GM23338 (cell line): ENCODE measurements around the gene CPNE1. TPM values are rescaled to one million over a fixed set of nuclear protein-coding genes. Genes with fewer than 3 reads are reported as not detected.
"Not testable (repeated sequence)": the region's sequence is repeated elsewhere in the genome, so short reads cannot be mapped to it uniquely, and the experiment has no call there.

Experiments used
- ATAC-seq: fragments of 200-7000 bp; cut with Tn5 transposase; 3 replicates; pipeline ENCODE4 v1.9.1; 2020
- DNase-seq: peaks from one replicate; pipeline ENCODE4 v3.0.0-alpha.2; 2015; ENCODE audit warnings: low spot score
- H2AFZ ChIP-seq: fragments of 200-600 bp; sonication (generic); 2 replicates; pipeline ENCODE4 v1.8.0; 2016; ENCODE audit warnings: antibody characterized with exemption, mild to moderate bottlenecking, moderate library complexity
- H3F3A ChIP-seq: fragments of 200-600 bp; sonication (generic); replicated peaks from 2 replicates; pipeline ENCODE4 v1.8.0; 2017; ENCODE audit warnings: antibody characterized with exemption, mixed run types, low read depth
- H3K27ac ChIP-seq: fragments of 200-600 bp; sonication (generic); 2 replicates; pipeline ENCODE4 v1.6.1; 2016; ENCODE audit warnings: low read depth
- H3K27me3 ChIP-seq: fragments of 200-600 bp; sonication (generic); 2 replicates; pipeline ENCODE4 v1.8.0; 2016; ENCODE audit warnings: mild to moderate bottlenecking, mixed run types, moderate library complexity; ENCODE audit not compliant: insufficient read depth
- H3K36me3 ChIP-seq: fragments of 200-600 bp; sonication (generic); 2 replicates; pipeline ENCODE4 v1.8.0; 2016; ENCODE audit warnings: mild to moderate bottlenecking; ENCODE audit not compliant: insufficient read depth
- H3K4me1 ChIP-seq: fragments of 200-600 bp; sonication (generic); 2 replicates; pipeline ENCODE4 v1.8.0; 2016; ENCODE audit warnings: mild to moderate bottlenecking, moderate library complexity; ENCODE audit not compliant: insufficient read depth
- H3K4me2 ChIP-seq: fragments of 200-600 bp; sonication (generic); 2 replicates; pipeline ENCODE4 v1.7.1; 2017; ENCODE audit warnings: mixed run types
- H3K4me3 ChIP-seq: fragments of 200-600 bp; sonication (generic); 2 replicates; pipeline ENCODE4 v1.6.1; 2016; ENCODE audit warnings: mixed run types
- H3K79me2 ChIP-seq: fragments of 200-600 bp; sonication (generic); replicated peaks from 2 replicates; pipeline ENCODE4 v1.8.0; 2017; ENCODE audit warnings: mild to moderate bottlenecking; ENCODE audit not compliant: insufficient read depth
- H3K9me2 ChIP-seq: fragments of 200-600 bp; sonication (generic); 2 replicates; pipeline ENCODE4 v1.8.0; 2017; ENCODE audit not compliant: insufficient read depth
- H4K20me1 ChIP-seq: fragments of 200-600 bp; sonication (generic); replicated peaks from 2 replicates; pipeline ENCODE4 v1.8.0; 2017; ENCODE audit warnings: mild to moderate bottlenecking; ENCODE audit not compliant: insufficient read depth
- H3K27ac Mint-ChIP-seq: 2 replicates; pipeline ENCODE4 v1.8.0; 2020; ENCODE audit warnings: inconsistent platforms, mild to moderate bottlenecking, moderate library complexity, mixed read lengths
- H3K27me3 Mint-ChIP-seq: 3 replicates; pipeline ENCODE4 v1.8.0; 2022; ENCODE audit warnings: low read depth, mild to moderate bottlenecking, moderate library complexity, mixed read lengths, inconsistent platforms; ENCODE audit not compliant: insufficient read depth, poor library complexity
- H3K36me3 Mint-ChIP-seq: 3 replicates; pipeline ENCODE4 v1.8.0; 2021; ENCODE audit warnings: low read depth, mild to moderate bottlenecking, inconsistent platforms, moderate library complexity, mixed read lengths
- H3K4me1 Mint-ChIP-seq: 3 replicates; pipeline ENCODE4 v1.8.0; 2020; ENCODE audit warnings: mild to moderate bottlenecking, inconsistent platforms, mixed read lengths
- H3K4me3 Mint-ChIP-seq: 3 replicates; pipeline ENCODE4 v1.8.0; 2021; ENCODE audit warnings: moderate library complexity, mild to moderate bottlenecking, inconsistent platforms, mixed read lengths
- H3K9me3 Mint-ChIP-seq: 3 replicates; pipeline ENCODE4 v1.8.0; 2020; ENCODE audit warnings: moderate library complexity, mild to moderate bottlenecking, inconsistent platforms, mixed read lengths
- CTCF ChIP-seq, 2 experiments: fragments of 200-600 bp in 1 of 2; sonication (generic) in 1 of 2; conservative IDR thresholded peaks; 2 replicates each; pipeline versions ENCODE4 v1.5.1 to v1.6.1; 2016 to 2017; ENCODE audit warnings: antibody characterized with exemption in 2 of 2, low read depth in 2 of 2, mild to moderate bottlenecking in 2 of 2, moderate library complexity in 1 of 2
- ETS1 ChIP-seq: IDR thresholded peaks from 2 replicates; pipeline ENCODE4 v1.6.1; 2016; ENCODE audit warnings: antibody characterized with exemption
- NANOG ChIP-seq: IDR thresholded peaks from 2 replicates; pipeline ENCODE4 v1.6.1; 2016; ENCODE audit warnings: antibody characterized with exemption, borderline replicate concordance
- POLR2AphosphoS5 ChIP-seq: IDR thresholded peaks from 2 replicates; pipeline ENCODE4 v1.6.1; 2016; ENCODE audit warnings: antibody characterized with exemption, low read depth
- ZNF462 ChIP-seq: fragments of 250-450 bp; sonication (Bioruptor Pico); IDR thresholded peaks from 2 replicates; pipeline ENCODE4 v1.5.0; 2020; ENCODE audit warnings: mild to moderate bottlenecking, moderate library complexity
- polyA plus RNA-seq: library from polyadenylated mRNA; unstranded; fragments of >200 nt; fragmentation: Nextera tagmentation; extraction: Ambion mirVana; gene quantifications from 2 replicates; pipeline ENCODE4 v1.2.1, GENCODE V29; 2016
- total RNA-seq: library from RNA; depleted of rRNA; stranded (reverse); fragments of >200 nt; shearing (Covaris generic); gene quantifications from 2 replicates; pipeline ENCODE4 v1.2.3, GENCODE V29; 2014

The CPNE1 gene
- total and polyA plus RNA-seq, 2 experiments from 2014 or later: 189 to 196 TPM

- H2AFZ ChIP-seq, H3K79me2 ChIP-seq, H4K20me1 ChIP-seq, H3K4me2 ChIP-seq, H3K4me1 Mint-ChIP-seq, H3K4me1 ChIP-seq, H3K4me3 ChIP-seq, H3K27me3 ChIP-seq, H3K4me3 Mint-ChIP-seq, H3K27ac Mint-ChIP-seq, ATAC-seq, H3K27me3 Mint-ChIP-seq, H3K27ac ChIP-seq, H3F3A ChIP-seq, H3K9me2 ChIP-seq: not testable (repeated sequence)
- Mint-ChIP-seq H3K36me3 (peaks cover 39% of the 10 kb centered on the region), H3K9me3 (peaks cover 16% of the 10 kb centered on the region)
- H3K36me3 ChIP-seq: peaks cover 12% of the 10 kb centered on the region; the same call in 1 of the 2 replicates
- DNase-seq: peak; percentile 60
- peak; percentile 47 to 76 for TF ChIP-seq CTCF (conservative IDR thresholded peaks at IDR 0.05; ENCODE audit: low read depth in 2 of 2)
These were observed 22.2 kb upstream of the CPNE1 start for GRCh38 chr20:35686872-35687271.

GRCh38 chr20:35685368-35685767 lies 20.7 kb upstream of the CPNE1 start:
- not testable (repeated sequence) for H3K4me3 Mint-ChIP-seq, H3K4me3 ChIP-seq, H3K4me2 ChIP-seq, H2AFZ ChIP-seq, H3K4me1 ChIP-seq, H3K27ac ChIP-seq, H3K4me1 Mint-ChIP-seq, H3K79me2 ChIP-seq, H3K27me3 ChIP-seq, H3F3A ChIP-seq, H3K27me3 Mint-ChIP-seq, H3K27ac Mint-ChIP-seq, DNase-seq, ATAC-seq, H3K9me2 ChIP-seq, H4K20me1 ChIP-seq
- Mint-ChIP-seq H3K9me3 (peaks cover 16% of the 10 kb centered on the region), H3K36me3 (peaks cover 35% of the 10 kb centered on the region)
- H3K36me3 ChIP-seq: peaks cover 12% of the 10 kb centered on the region; the same call in 1 of the 2 replicates

GRCh38 chr20:35681960-35682359 lies 17.3 kb upstream of the CPNE1 start:
- Histone ChIP-seq H3K27ac (no peak overlapping the region), H3K4me1 (no peaks in the 10 kb centered on the region), H2AFZ (no peak overlapping the region), H3K4me3 (no peak overlapping the region), H3K27me3 (no peaks in the 10 kb centered on the region), H3F3A (0 out of 2 replicates have a peak, but pooled peaks cover 3% of the 10 kb centered on the region), H3K4me2 (no peak overlapping the region), H4K20me1 (no peaks in the 10 kb centered on the region), H3K9me2 (no peaks in the 10 kb centered on the region), H3K36me3 (no peaks in the 10 kb centered on the region), H3K79me2 (no peaks in the 10 kb centered on the region)
- Mint-ChIP-seq H3K4me3 (no peak overlapping the region), H3K36me3 (peaks cover 6% of the 10 kb centered on the region; the same call in 2 of the 3 replicates), H3K27ac (no peak overlapping the region), H3K27me3 (peaks cover 2% of the 10 kb centered on the region), H3K4me1 (peaks cover 9% of the 10 kb centered on the region; the same call in 2 of the 3 replicates), H3K9me3 (no peaks in the 10 kb centered on the region)
- ATAC-seq: no peak
- DNase-seq: no peak
- TF ChIP-seq ZNF462 (CRISPR knock-in tag) (no peak), POLR2AphosphoS5 (no peak), NANOG (no peak), ETS1 (no peak)
